ENCODE data around the gene ROR1. TPM values are rescaled to one million over a fixed set of nuclear protein-coding genes. Genes with fewer than 3 reads are reported as not detected.

Gene ROR1
- total and polyA plus RNA-seq, 2 donors (not counting 3 experiments of a cell fraction or from before 2014, with no cell fraction given) = 2.6 to 3.5 TPM

GRCh38 chr1:64112281-64112680 lies 338.5 kb downstream of the ROR1 start:
- dilution Hi-C loops (cut with MboI; ENCODE audit: extremely low pct_ligation_motif_present, low sequenced_read_pairs) (no loop called here), intact Hi-C loops (cut with micrococcal nuclease) (no loop called here)
- Histone ChIP-seq H2AFZ (ENCODE audit: low read depth, low read length) (no peak overlapping the region), H3K4me2 (ENCODE audit: insufficient read depth, low read length) (no peak overlapping the region), H3K36me3 (ENCODE audit: control insufficient read depth in 2 of 2, extremely low read depth in 1 of 2, insufficient read depth in 2 of 2, low read length in 2 of 2) (no peaks in the 10 kb centered on the region), H3K4me3 (replicated peaks in 1 of 3; ENCODE audit: insufficient read depth in 1 of 3, low read depth in 1 of 3, low read length in 3 of 3) (no peak overlapping the region), H3K4me1 (ENCODE audit: control insufficient read depth, extremely low read depth, insufficient read depth, low read length) (no peaks in the 10 kb centered on the region), H3K79me2 (ENCODE audit: control insufficient read depth, insufficient read depth, low read length) (no peaks in the 10 kb centered on the region), H3K27ac (ENCODE audit: insufficient read depth, low read depth, low read length) (no peak overlapping the region), H3K9me1 (replicated peaks; ENCODE audit: control insufficient read depth, extremely low read depth, insufficient read depth, low read length) (no peaks in the 10 kb centered on the region), H3K27me3 (ENCODE audit: control insufficient read depth in 2 of 2, insufficient read depth in 2 of 2, low read length in 2 of 2) (no peaks in the 10 kb centered on the region), H4K20me1 (replicated peaks; ENCODE audit: control insufficient read depth, extremely low read depth, insufficient read depth, low read length) (no peaks in the 10 kb centered on the region), H3K9ac (replicated peaks; ENCODE audit: extremely low read depth, insufficient read depth, low read length) (no peak overlapping the region), H3K9me3 (replicated peaks; ENCODE audit: control insufficient read depth, insufficient read depth, low read length) (no peaks in the 10 kb centered on the region)
- FAIRE-seq = no peak
- ChIA-PET POLR2A (no interaction called here), CTCF (interaction anchor here (0.8 to 1.8 kb wide), 3 partner anchors 10 to 420 kb away, joined by 3 to 7 read pairs (median 3); no protein-coding TSS in a partner anchor)
- no TSS peak for BruUV-seq (replicated peaks)
- DNase-seq (ENCODE audit: low read depth, low spot score) = no peak
- TF ChIP-seq EZH2 (IDR thresholded peaks at IDR 0.05; ENCODE audit: borderline replicate concordance, low read depth, low read length, severe bottlenecking) (no peak), MAX (IDR thresholded peaks at IDR 0.05; ENCODE audit: insufficient read depth, insufficient read length) (no peak), POLR2AphosphoS5 (IDR thresholded peaks at IDR 0.05; ENCODE audit: insufficient read depth, low read depth, low read length) (no peak), CTCF (IDR thresholded peaks at IDR 0.05; ENCODE audit: extremely low read depth in 1 of 2, insufficient read depth in 1 of 2, low read depth in 1 of 2, low read length in 2 of 2) (no peak), GATA2 (IDR thresholded peaks at IDR 0.05; ENCODE audit: insufficient read depth, insufficient read length, low read depth, low read length) (no peak), MYC (IDR thresholded peaks at IDR 0.05; ENCODE audit: low read depth, low read length) (no peak), JUN (IDR thresholded peaks at IDR 0.05; ENCODE audit: borderline replicate concordance, insufficient read depth, insufficient read length, low read depth) (no peak), FOS (IDR thresholded peaks at IDR 0.05; ENCODE audit: borderline replicate concordance, insufficient read depth, low read length) (no peak), POLR2A (IDR thresholded peaks at IDR 0.05; ENCODE audit: low read depth, low read length) (no peak)

Measured in endothelial cell of umbilical vein (primary cell).